Right lobe of liver (tissue), 4 donors: ENCODE data around the gene MT4.

ENCODE experiments used
- POLR2A ChIP-seq: fragments of 450-650 bp; IDR thresholded peaks from one replicate; pipeline ENCODE4 v1.6.1; 2017; ENCODE audit warnings: antibody characterized with exemption, mild to moderate bottlenecking
- TF ChIP-seq, protein P1 (sequence below), 4 donors: fragments of 200-600 bp in 3 of 4; fragments of 450-650 bp in 1 of 4; IDR thresholded peaks; one replicate each; pipeline versions ENCODE4 v1.5.1 to v1.8.0; 2016 to 2022; ENCODE audit warnings: antibody characterized with exemption in 4 of 4, mild to moderate bottlenecking in 2 of 4
- donor health status: DM: no; HTN: no; CAD: no.
- donor health status: DM: no; HTN: no; CAD: no.
- donor health status: DM: no; HTN: yes; CAD: no.

DNA sequence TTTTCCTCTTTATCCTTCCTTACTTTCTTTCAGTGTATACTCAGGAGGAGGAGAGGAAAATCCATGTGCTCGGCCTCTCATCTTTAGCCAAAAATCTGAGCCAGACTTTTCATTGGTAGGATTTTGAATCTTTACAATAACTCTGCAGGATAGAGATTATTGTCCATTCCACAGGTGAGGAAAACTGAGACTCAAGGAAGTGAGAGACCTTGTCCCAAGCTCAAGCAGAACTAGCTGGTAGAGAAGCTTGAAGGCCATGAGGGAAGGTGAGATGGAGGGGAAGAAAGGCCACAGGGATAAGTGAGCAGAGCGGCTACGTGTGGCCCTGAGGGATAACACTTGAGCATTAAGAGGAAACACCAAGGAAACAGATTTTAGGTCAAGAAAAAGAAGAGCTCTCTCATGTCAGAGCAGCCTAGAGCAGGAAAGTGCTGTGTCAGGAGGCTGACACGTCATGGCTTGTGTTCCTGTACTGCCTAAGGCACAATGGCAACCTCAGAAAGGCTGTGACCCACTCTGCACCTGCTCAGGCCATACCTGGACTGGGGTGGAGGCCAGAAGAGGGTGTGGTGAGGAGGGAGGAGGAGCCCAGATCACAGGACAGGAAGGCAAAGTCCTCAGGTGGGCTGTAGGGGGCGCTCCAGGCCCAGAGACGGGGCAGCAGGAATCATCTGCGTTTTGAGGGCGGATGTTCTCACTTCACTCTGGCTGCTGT lies 11.9 kb downstream of the MT4 start:
- TF ChIP-seq, protein P1, sequence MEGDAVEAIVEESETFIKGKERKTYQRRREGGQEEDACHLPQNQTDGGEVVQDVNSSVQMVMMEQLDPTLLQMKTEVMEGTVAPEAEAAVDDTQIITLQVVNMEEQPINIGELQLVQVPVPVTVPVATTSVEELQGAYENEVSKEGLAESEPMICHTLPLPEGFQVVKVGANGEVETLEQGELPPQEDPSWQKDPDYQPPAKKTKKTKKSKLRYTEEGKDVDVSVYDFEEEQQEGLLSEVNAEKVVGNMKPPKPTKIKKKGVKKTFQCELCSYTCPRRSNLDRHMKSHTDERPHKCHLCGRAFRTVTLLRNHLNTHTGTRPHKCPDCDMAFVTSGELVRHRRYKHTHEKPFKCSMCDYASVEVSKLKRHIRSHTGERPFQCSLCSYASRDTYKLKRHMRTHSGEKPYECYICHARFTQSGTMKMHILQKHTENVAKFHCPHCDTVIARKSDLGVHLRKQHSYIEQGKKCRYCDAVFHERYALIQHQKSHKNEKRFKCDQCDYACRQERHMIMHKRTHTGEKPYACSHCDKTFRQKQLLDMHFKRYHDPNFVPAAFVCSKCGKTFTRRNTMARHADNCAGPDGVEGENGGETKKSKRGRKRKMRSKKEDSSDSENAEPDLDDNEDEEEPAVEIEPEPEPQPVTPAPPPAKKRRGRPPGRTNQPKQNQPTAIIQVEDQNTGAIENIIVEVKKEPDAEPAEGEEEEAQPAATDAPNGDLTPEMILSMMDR (IDR thresholded peaks at IDR 0.05), result peak; percentile 62 to 84 (median 76)
- TF ChIP-seq POLR2A, result no peak
